Skeletal muscle tissue (tissue), 4 donors: ENCODE measurements around the gene C16orf46. TPM values are rescaled to one million over a fixed set of nuclear protein-coding genes. Genes with fewer than 3 reads are reported as not detected.

Experiments
- H3K27ac ChIP-seq: one replicate; pipeline ENCODE4 v1.7.0; 2013; ENCODE audit warnings: mild to moderate bottlenecking, low read depth, low read length, inconsistent platforms
- H3K27me3 ChIP-seq, 3 donors: one replicate each; pipeline ENCODE4 v1.7.0; 2013; ENCODE audit warnings: low read length in 3 of 3; ENCODE audit not compliant: control insufficient read depth in 3 of 3, insufficient read depth in 3 of 3
- H3K36me3 ChIP-seq, 3 donors: one replicate each; pipeline ENCODE4 v1.7.0; 2013; ENCODE audit warnings: low read length in 3 of 3; ENCODE audit not compliant: control insufficient read depth in 3 of 3, insufficient read depth in 3 of 3
- H3K4me1 ChIP-seq, 3 donors: one replicate each; pipeline ENCODE4 v1.7.0; 2013; ENCODE audit warnings: low read length in 3 of 3, mild to moderate bottlenecking in 3 of 3; ENCODE audit not compliant: control insufficient read depth in 3 of 3, insufficient read depth in 3 of 3
- H3K4me3 ChIP-seq, 3 donors: one replicate each; pipeline ENCODE4 v1.7.0; 2013; ENCODE audit warnings: low read length in 3 of 3
- H3K9ac ChIP-seq, 3 donors: one replicate each; pipeline ENCODE4 v1.7.0; 2013; ENCODE audit warnings: low read length in 3 of 3, mild to moderate bottlenecking in 3 of 3, moderate library complexity in 2 of 3, low read depth in 1 of 3
- H3K9me3 ChIP-seq, 3 donors: one replicate each; pipeline ENCODE4 v1.7.0; 2013; ENCODE audit warnings: low read length in 3 of 3; ENCODE audit not compliant: control insufficient read depth in 3 of 3
- total RNA-seq: library from RNA; depleted of rRNA; stranded (reverse); fragments of >200 nt; gene quantifications from one replicate; pipeline ENCODE4 v1.2.3, GENCODE V29; 2014
- donor health status: Osteomylitis.

Gene C16orf46
- total RNA-seq, 1 donor from 2014 or later, result not detected

GRCh38 chr16:81080233-81080632 lies 3.2 kb upstream of the C16orf46 start:
- peaks cover 0 to 12% (median 3%) of the 10 kb centered on the region in 3 donors for H3K4me1 ChIP-seq
- H3K36me3 ChIP-seq, result peaks cover 0 to 2% (median 0%) of the 10 kb centered on the region in 3 donors
- no peak overlapping the region for H3K4me3 ChIP-seq
- no peak overlapping the region for H3K27ac ChIP-seq
- no peak overlapping the region for H3K9ac ChIP-seq
- H3K27me3 ChIP-seq, result no peaks in the 10 kb centered on the region
- no peaks in the 10 kb centered on the region for H3K9me3 ChIP-seq

- Histone ChIP-seq H3K27ac (peak overlapping the region; percentile 97), H3K9me3 (no peaks in the 10 kb centered on the region), H3K9ac (peak overlapping the region; percentile 92 to 98 (median 96)), H3K4me1 (peaks cover 0 to 12% (median 3%) of the 10 kb centered on the region in 3 donors), H3K4me3 (peak overlapping the region; percentile 86 to 98 (median 98)), H3K27me3 (no peaks in the 10 kb centered on the region), H3K36me3 (no peaks in the 10 kb centered on the region)
Observed at GRCh38 chr16:81076566-81077075, 417 bp downstream of the C16orf46 start.

DNA sequence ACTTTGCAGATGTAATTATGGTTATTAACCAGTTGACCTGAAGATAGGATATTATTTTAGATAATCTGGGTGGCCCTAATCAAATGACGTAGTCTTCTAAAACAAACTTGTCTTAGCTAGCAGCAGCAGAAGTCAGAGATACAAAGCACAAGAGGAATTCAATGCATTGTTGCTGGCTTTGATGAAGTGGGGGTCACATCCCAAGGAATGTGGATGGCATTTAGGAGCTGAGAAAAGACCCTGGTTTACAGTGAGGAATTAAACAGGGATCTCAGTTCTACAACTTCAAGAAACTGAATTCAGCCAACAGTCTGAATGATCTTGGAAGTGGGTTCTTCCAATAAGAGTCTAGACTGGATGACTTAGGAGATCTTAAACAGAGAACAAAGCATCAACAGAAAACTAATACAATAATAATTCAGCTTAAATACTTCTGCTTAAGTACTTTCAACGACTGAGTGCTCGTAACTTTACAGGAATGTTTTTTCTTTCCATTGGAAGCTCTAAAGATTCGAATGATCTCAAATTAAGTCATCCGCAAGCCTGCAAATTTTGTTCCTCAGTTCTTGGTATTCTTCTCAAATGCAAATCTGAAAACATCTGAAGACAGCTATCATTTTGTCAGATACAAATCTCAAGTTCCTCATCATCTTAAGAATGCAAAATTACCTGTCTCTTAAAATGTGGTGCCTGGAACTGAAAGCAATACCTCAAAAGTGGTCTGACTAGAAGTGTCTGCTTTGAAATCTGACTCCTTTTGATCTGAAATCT lies 3.3 kb downstream of the C16orf46 start:
- Histone ChIP-seq H3K27me3 (no peaks in the 10 kb centered on the region), H3K9me3 (no peaks in the 10 kb centered on the region)

DNA sequence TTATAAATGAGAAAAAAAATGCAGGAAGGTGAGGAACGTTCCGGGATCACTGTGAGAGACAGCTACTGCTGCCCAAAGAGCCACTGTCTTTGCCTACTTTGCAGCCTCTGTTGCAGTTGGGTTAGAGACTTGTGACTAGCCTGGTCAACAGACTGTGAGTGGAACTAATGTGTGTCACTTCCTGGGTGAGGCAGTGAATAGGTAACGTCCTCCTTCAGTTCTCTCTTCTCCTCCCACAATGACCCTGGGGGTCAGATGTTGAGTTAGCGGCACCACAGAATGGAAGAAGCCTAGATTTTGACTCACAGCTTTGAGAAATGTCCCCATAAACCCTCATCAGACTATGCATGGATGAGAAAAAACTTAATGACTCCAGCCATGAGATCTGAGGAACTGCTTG lies 5.2 kb downstream of the C16orf46 start:
- H3K9ac ChIP-seq, result no peak overlapping the region
- no peak overlapping the region for H3K4me3 ChIP-seq
- no peaks in the 10 kb centered on the region for H3K27me3 ChIP-seq
- H3K27ac ChIP-seq, result no peak overlapping the region
- H3K36me3 ChIP-seq, result no peaks in the 10 kb centered on the region
- peaks cover 0 to 6% (median 0%) of the 10 kb centered on the region in 3 donors for H3K4me1 ChIP-seq
- H3K9me3 ChIP-seq, result no peaks in the 10 kb centered on the region

More for the DNA sequence above, 3.3 kb downstream of the C16orf46 start:
- Histone ChIP-seq H3K4me3 (no peak overlapping the region), H3K9ac (no peak overlapping the region), H3K4me1 (peaks cover 0 to 12% (median 3%) of the 10 kb centered on the region in 3 donors), H3K27ac (no peak overlapping the region), H3K36me3 (no peaks in the 10 kb centered on the region)

DNA sequence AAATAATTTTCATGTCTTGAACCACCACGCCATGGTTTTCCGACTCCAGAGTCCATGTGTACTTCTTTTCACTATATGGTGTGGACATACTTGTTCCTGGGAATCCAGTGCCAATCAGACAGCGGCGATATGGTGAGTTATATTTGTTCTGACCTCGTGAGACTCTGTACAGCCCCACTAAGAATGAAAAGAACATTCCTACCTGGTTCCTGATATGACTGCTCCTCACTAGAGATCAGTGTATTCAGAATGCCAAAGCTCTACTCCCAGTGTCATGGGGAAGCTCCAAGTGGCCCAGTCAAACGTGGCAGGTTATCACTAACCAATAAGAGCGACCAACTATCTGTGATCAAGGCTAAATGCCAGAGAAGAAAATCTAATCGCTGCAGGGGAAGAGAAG lies 6.1 kb downstream of the C16orf46 start:
- H3K27ac ChIP-seq, result no peak overlapping the region
- no peak overlapping the region for H3K4me3 ChIP-seq
- H3K4me1 ChIP-seq, result no peaks in the 10 kb centered on the region
- H3K9ac ChIP-seq, result no peak overlapping the region
- no peaks in the 10 kb centered on the region for H3K36me3 ChIP-seq
- no peaks in the 10 kb centered on the region for H3K9me3 ChIP-seq
- no peaks in the 10 kb centered on the region for H3K27me3 ChIP-seq

GRCh38 chr16:81069063-81069462 lies 8.0 kb downstream of the C16orf46 start:
- no peak overlapping the region for H3K27ac ChIP-seq
- no peaks in the 10 kb centered on the region for H3K36me3 ChIP-seq
- H3K27me3 ChIP-seq, result no peaks in the 10 kb centered on the region
- H3K9ac ChIP-seq, result no peak overlapping the region
- no peak overlapping the region for H3K4me3 ChIP-seq
- no peaks in the 10 kb centered on the region for H3K4me1 ChIP-seq
- H3K9me3 ChIP-seq, result no peaks in the 10 kb centered on the region

DNA sequence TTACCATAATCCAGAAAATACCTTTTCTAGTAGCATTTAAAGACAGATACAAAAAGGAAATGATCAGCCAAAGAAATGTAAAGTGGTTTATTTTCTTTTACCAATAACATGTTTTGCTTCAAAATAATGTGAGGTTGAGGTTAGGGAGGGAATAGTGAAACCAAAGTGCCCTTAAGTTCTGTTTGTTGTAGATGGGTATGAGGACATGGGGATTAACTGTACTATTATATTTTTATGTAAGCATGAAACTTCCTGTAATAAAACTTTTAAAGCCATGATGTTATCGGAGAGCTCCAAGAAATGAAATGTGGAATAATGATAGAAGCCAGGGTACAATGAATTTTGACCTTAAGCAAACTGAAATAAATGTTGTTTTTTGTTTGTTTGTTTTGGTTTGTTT lies 9.9 kb downstream of the C16orf46 start:
- Histone ChIP-seq H3K9ac (no peak overlapping the region), H3K4me1 (no peaks in the 10 kb centered on the region), H3K27me3 (no peaks in the 10 kb centered on the region), H3K36me3 (no peaks in the 10 kb centered on the region), H3K9me3 (no peaks in the 10 kb centered on the region), H3K4me3 (no peak overlapping the region), H3K27ac (no peak overlapping the region)

DNA sequence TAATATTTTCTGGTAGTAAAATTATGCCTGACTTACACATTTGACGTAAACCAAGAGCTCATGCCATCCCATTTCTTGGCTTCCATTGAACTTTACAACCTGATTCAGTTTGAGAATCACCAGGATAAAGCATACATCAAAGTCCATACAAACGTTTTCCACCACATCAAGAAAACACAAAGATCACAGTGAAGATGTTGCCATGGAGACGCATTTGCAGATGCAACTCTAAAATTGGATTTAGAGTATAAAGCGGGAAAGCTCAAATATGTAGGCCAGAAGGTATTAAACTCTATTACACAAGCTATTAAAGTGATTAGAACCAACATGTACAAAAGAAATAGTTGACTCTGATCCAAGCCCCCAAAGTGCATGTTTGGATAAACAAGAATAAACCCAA lies 10.4 kb downstream of the C16orf46 start:
- Histone ChIP-seq H3K36me3 (no peaks in the 10 kb centered on the region), H3K4me1 (no peaks in the 10 kb centered on the region), H3K27me3 (no peaks in the 10 kb centered on the region), H3K9me3 (no peaks in the 10 kb centered on the region), H3K9ac (no peak overlapping the region), H3K27ac (no peak overlapping the region), H3K4me3 (no peak overlapping the region)

GRCh38 chr16:81061871-81062608 lies 15.0 kb downstream of the C16orf46 start:
- Histone ChIP-seq H3K9me3 (no peaks in the 10 kb centered on the region), H3K4me1 (no peaks in the 10 kb centered on the region), H3K27ac (no peak overlapping the region), H3K9ac (no peak overlapping the region), H3K4me3 (no peak overlapping the region), H3K27me3 (no peaks in the 10 kb centered on the region), H3K36me3 (no peaks in the 10 kb centered on the region)

DNA sequence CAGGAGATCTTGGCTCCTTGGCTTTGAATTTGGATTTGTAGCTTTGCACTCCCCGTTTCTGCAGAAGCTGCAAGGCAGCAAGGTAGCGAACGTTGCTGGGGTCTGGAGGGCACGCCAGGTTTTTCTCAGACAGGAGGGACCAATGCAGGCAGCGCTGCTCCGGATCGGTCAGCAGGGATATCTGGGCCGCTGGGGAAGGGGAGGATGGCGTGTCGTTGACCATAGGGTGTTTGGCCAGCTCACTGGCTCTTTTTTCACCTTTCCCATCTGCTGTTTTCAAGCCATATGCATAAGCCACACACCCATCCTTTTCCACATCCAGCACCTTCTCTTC lies 15.8 kb downstream of the C16orf46 start:
- H3K36me3 ChIP-seq, result no peaks in the 10 kb centered on the region
- H3K9ac ChIP-seq, result no peak overlapping the region
- H3K4me1 ChIP-seq, result no peaks in the 10 kb centered on the region
- no peaks in the 10 kb centered on the region for H3K9me3 ChIP-seq
- H3K4me3 ChIP-seq, result no peak overlapping the region
- no peaks in the 10 kb centered on the region for H3K27me3 ChIP-seq
- no peak overlapping the region for H3K27ac ChIP-seq
